Upper lobe of left lung (tissue), 6 donors: Measurements from ENCODE around the gene DCLK1. TPM values are rescaled to one million over a fixed set of nuclear protein-coding genes. Genes with fewer than 3 reads are reported as not detected.

Experiments used
- ATAC-seq, 2 donors: fragments of 200-7000 bp; cut with Tn5 transposase; one replicate each; pipeline ENCODE4 v1.9.1; 2022; ENCODE audit warnings: mild to moderate bottlenecking in 2 of 2, moderate library complexity in 2 of 2; ENCODE audit not compliant: low FRiP score in 2 of 2
- DNase-seq, 2 donors: peaks; one replicate each; pipeline ENCODE4 v3.0.0-alpha.2; 2019 to 2020
- H3K27ac ChIP-seq, 4 donors: fragments of 200-600 bp; sonication (generic); one replicate each; pipeline ENCODE4 v1.5.1; 2016 to 2019
- H3K27me3 ChIP-seq, 4 donors: fragments of 200-600 bp; sonication (generic); one replicate each; pipeline ENCODE4 v1.5.1; 2017 to 2019
- H3K36me3 ChIP-seq, 4 donors: fragments of 200-600 bp; sonication (generic); one replicate each; pipeline ENCODE4 v1.5.1; 2016 to 2019
- H3K4me1 ChIP-seq, 4 donors: fragments of 200-600 bp; sonication (generic); one replicate each; pipeline ENCODE4 v1.5.1; 2018 to 2019
- H3K4me3 ChIP-seq, 4 donors: fragments of 200-600 bp; sonication (generic); one replicate each; pipeline ENCODE4 v1.5.1; 2017 to 2019; ENCODE audit warnings: mild to moderate bottlenecking in 2 of 4, moderate library complexity in 1 of 4
- H3K9me3 ChIP-seq, 4 donors: fragments of 200-600 bp; sonication (generic); one replicate each; pipeline ENCODE4 v1.5.1; 2018 to 2019
- CTCF ChIP-seq, 6 experiments: fragments of 450-650 bp in 4 of 6; fragments of 200-600 bp in 2 of 6; sonication (generic) in 2 of 6; IDR thresholded peaks; one replicate each; pipeline ENCODE4 v1.5.1; 2016 to 2019; ENCODE audit warnings: antibody characterized with exemption in 6 of 6
- EP300 ChIP-seq, 4 donors: sonication (generic); formaldehyde crosslinking; IDR thresholded peaks; one replicate each; pipeline ENCODE4 v1.5.1; 2017; ENCODE audit warnings: antibody characterized with exemption in 4 of 4, control low read depth in 2 of 4
- POLR2A ChIP-seq, 4 donors: fragments of 450-650 bp; IDR thresholded peaks; one replicate each; pipeline ENCODE4 v1.5.1; 2016 to 2017; ENCODE audit warnings: antibody characterized with exemption in 4 of 4, mild to moderate bottlenecking in 2 of 4
- POLR2AphosphoS5 ChIP-seq, 2 donors: sonication (generic); formaldehyde crosslinking; IDR thresholded peaks; one replicate each; pipeline ENCODE4 v1.5.1; 2017; ENCODE audit warnings: antibody characterized with exemption in 2 of 2
- WGBS, 2 donors: methylation state at CpG; one replicate each; pipeline ENCODE4 v1.1.5; 2017 to 2018; 5-methylcytosine and 5-hydroxymethylcytosine counted together
- total RNA-seq, 6 donors: library from RNA; depleted of rRNA in 4 of 6; stranded (reverse); fragments of >200 nt in 4 of 6; gene quantifications; one replicate each; pipeline versions ENCODE4 v1.1.0 to v1.2.1, GENCODE V29; 2016 to 2021
- donor health status: DM: no; HTN: no; CAD: no; lungs with moderate emphysema.
- donor health status: DM: no; HTN: yes; CAD: no; lungs with severe emphysema.

The DCLK1 gene
- total RNA-seq, 6 donors from 2014 or later = 2.1 to 14.7 (median 3.9) TPM

DNA sequence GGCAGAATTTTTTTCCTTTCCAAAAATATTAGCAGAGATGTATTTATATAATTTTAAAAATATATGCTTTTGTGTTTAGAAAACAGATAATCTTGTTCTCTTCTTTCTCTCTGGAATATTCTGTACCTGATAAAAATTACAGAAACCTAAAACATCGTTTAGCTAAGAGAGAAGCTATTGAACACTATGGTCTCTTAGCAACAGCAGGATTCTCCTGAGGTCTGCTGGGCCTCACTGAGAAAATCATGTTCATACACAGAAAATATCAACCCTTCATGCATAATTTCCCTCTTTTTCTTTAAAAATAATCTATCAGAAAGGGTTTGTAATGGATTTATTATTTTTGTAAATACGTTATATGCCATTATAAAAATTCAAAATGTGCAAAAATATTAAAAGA is 242.2 kb downstream of the DCLK1 start:
- no peak overlapping the region for H3K27ac ChIP-seq
- ATAC-seq = no peak
- DNase-seq = no peak
- TF ChIP-seq POLR2AphosphoS5 (IDR thresholded peaks at IDR 0.05) = no peak
- no peak for TF ChIP-seq CTCF (IDR thresholded peaks at IDR 0.05)
- no peak for TF ChIP-seq POLR2A (IDR thresholded peaks at IDR 0.05)
- no peak for TF ChIP-seq EP300 (IDR thresholded peaks at IDR 0.05)
- H3K36me3 ChIP-seq = no peaks in the 10 kb centered on the region
- H3K27me3 ChIP-seq = no peaks in the 10 kb centered on the region
- H3K4me1 ChIP-seq = no peaks in the 10 kb centered on the region
- H3K9me3 ChIP-seq = no peaks in the 10 kb centered on the region
- WGBS, 2 donors = 58 to 61% methylated on average over 2 of the region's 2 CpGs
- H3K4me3 ChIP-seq = no peak overlapping the region

GRCh38 chr13:35888457-35888883 is 242.7 kb downstream of the DCLK1 start:
- Histone ChIP-seq H3K27me3 (no peaks in the 10 kb centered on the region), H3K27ac (no peak overlapping the region), H3K4me1 (no peaks in the 10 kb centered on the region), H3K4me3 (no peak overlapping the region), H3K9me3 (no peaks in the 10 kb centered on the region), H3K36me3 (no peaks in the 10 kb centered on the region)
- TF ChIP-seq POLR2AphosphoS5 (IDR thresholded peaks at IDR 0.05) = no peak
- TF ChIP-seq POLR2A (IDR thresholded peaks at IDR 0.05) = no peak
- ATAC-seq (no peak), DNase-seq (no peak)
- WGBS, 2 donors = 38 to 49% methylated on average over 3 of the region's 3 CpGs

- WGBS, 2 donors = 81 to 90% methylated on average over 5 to 6 of the region's 6 CpGs
- peaks cover 0 to 6% (median 0%) of the 10 kb centered on the region in 4 donors for H3K4me1 ChIP-seq
Measured at GRCh38 chr13:35887115-35887666, 244.0 kb downstream of the DCLK1 start.

GRCh38 chr13:35886332-35887114 is 244.7 kb downstream of the DCLK1 start:
- ATAC-seq (no peak), DNase-seq (no peak)
- TF ChIP-seq CTCF (IDR thresholded peaks at IDR 0.05) (no peak), POLR2A (IDR thresholded peaks at IDR 0.05) (no peak), EP300 (IDR thresholded peaks at IDR 0.05) (no peak), POLR2AphosphoS5 (IDR thresholded peaks at IDR 0.05) (no peak)
- H3K27me3 ChIP-seq = no peaks in the 10 kb centered on the region
- peaks cover 0 to 6% (median 0%) of the 10 kb centered on the region in 4 donors for H3K4me1 ChIP-seq
- no peaks in the 10 kb centered on the region for H3K36me3 ChIP-seq
- WGBS, 2 donors = 76 to 81% methylated on average over 9 of the region's 9 CpGs
- no peak overlapping the region for H3K27ac ChIP-seq
- no peak overlapping the region for H3K4me3 ChIP-seq
- H3K9me3 ChIP-seq = no peaks in the 10 kb centered on the region

More at GRCh38 chr13:35887115-35887666, 244.0 kb downstream of the DCLK1 start:
- DNase-seq (no peak), ATAC-seq (no peak)
- Histone ChIP-seq H3K27me3 (no peaks in the 10 kb centered on the region), H3K27ac (no peak overlapping the region), H3K4me3 (no peak overlapping the region), H3K36me3 (no peaks in the 10 kb centered on the region), H3K9me3 (no peaks in the 10 kb centered on the region)
- no peak for TF ChIP-seq CTCF (IDR thresholded peaks at IDR 0.05)
- TF ChIP-seq POLR2AphosphoS5 (IDR thresholded peaks at IDR 0.05) = no peak
- TF ChIP-seq EP300 (IDR thresholded peaks at IDR 0.05) = no peak
- TF ChIP-seq POLR2A (IDR thresholded peaks at IDR 0.05) = no peak

- H3K4me3 ChIP-seq = no peak overlapping the region
- peaks cover 0 to 6% (median 0%) of the 10 kb centered on the region in 4 donors for H3K4me1 ChIP-seq
- no peaks in the 10 kb centered on the region for H3K36me3 ChIP-seq
- ATAC-seq (no peak), DNase-seq (no peak)
- WGBS, 2 donors = 79 to 82% methylated on average over 4 of the region's 4 CpGs
- H3K27me3 ChIP-seq = no peaks in the 10 kb centered on the region
- no peak for TF ChIP-seq POLR2AphosphoS5 (IDR thresholded peaks at IDR 0.05)
- no peak for TF ChIP-seq POLR2A (IDR thresholded peaks at IDR 0.05)
- TF ChIP-seq EP300 (IDR thresholded peaks at IDR 0.05) = no peak
- no peak for TF ChIP-seq CTCF (IDR thresholded peaks at IDR 0.05)
- H3K9me3 ChIP-seq = no peaks in the 10 kb centered on the region
- no peak overlapping the region for H3K27ac ChIP-seq
Measured at GRCh38 chr13:35884211-35884760, 246.9 kb downstream of the DCLK1 start.
